ENCODE data around the gene CD28. TPM values are rescaled to one million over a fixed set of nuclear protein-coding genes. Genes with fewer than 3 reads are reported as not detected.

Gene CD28
- total and polyA plus RNA-seq, 2 donors from 2014 or later = 0.37 to 4.7 TPM

DNA sequence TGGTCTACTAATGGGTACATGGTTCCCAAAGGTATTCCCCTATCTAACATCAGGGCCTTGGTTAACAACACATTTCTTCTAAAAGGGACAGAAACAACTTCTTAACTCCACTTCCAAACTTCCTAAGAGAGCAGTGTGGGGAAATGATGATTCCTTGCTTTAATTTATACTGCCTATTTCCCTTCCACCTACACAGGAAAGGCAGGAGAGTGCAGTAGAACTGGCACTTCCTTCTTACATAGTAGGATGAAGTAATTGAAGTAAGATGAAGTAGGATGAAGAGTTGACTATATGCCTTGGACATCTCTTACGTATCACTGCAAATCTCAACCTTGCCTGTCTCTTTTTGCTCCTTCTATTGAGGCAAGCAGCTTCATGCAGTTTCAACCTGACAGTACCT lies 54.7 kb downstream of the CD28 start:
- TF ChIP-seq, protein P1, sequence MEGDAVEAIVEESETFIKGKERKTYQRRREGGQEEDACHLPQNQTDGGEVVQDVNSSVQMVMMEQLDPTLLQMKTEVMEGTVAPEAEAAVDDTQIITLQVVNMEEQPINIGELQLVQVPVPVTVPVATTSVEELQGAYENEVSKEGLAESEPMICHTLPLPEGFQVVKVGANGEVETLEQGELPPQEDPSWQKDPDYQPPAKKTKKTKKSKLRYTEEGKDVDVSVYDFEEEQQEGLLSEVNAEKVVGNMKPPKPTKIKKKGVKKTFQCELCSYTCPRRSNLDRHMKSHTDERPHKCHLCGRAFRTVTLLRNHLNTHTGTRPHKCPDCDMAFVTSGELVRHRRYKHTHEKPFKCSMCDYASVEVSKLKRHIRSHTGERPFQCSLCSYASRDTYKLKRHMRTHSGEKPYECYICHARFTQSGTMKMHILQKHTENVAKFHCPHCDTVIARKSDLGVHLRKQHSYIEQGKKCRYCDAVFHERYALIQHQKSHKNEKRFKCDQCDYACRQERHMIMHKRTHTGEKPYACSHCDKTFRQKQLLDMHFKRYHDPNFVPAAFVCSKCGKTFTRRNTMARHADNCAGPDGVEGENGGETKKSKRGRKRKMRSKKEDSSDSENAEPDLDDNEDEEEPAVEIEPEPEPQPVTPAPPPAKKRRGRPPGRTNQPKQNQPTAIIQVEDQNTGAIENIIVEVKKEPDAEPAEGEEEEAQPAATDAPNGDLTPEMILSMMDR (IDR thresholded peaks at IDR 0.05; ENCODE audit: borderline replicate concordance, extremely low read depth, insufficient read depth) = no peak
- Histone ChIP-seq H3K9me3 (ENCODE audit: control insufficient read depth in 2 of 3, insufficient read depth in 1 of 3, low read length in 3 of 3) (peaks cover 0 to 6% (median 4%) of the 10 kb centered on the region in 3 donors), H3K9ac (ENCODE audit: low read length in 3 of 3) (no peak overlapping the region), H3K4me1 (ENCODE audit: control insufficient read depth in 2 of 3, insufficient read depth in 2 of 3, low read depth in 1 of 3, low read length in 3 of 3) (no peaks in the 10 kb centered on the region), H3K4me3 (ENCODE audit: low read length in 3 of 3) (no peak overlapping the region), H3K27me3 (ENCODE audit: control insufficient read depth, insufficient read depth, low read length) (no peaks in the 10 kb centered on the region), H3K36me3 (ENCODE audit: control insufficient read depth in 2 of 3, insufficient read depth in 3 of 3, low read length in 3 of 3) (no peaks in the 10 kb centered on the region), H3K27ac (ENCODE audit: low read depth in 2 of 2, low read length in 2 of 2) (no peak overlapping the region)
- FAIRE-seq (no peak), DNase-seq (no peak)
- intact Hi-C loops (cut with DNase I) = no loop called here

DNA sequence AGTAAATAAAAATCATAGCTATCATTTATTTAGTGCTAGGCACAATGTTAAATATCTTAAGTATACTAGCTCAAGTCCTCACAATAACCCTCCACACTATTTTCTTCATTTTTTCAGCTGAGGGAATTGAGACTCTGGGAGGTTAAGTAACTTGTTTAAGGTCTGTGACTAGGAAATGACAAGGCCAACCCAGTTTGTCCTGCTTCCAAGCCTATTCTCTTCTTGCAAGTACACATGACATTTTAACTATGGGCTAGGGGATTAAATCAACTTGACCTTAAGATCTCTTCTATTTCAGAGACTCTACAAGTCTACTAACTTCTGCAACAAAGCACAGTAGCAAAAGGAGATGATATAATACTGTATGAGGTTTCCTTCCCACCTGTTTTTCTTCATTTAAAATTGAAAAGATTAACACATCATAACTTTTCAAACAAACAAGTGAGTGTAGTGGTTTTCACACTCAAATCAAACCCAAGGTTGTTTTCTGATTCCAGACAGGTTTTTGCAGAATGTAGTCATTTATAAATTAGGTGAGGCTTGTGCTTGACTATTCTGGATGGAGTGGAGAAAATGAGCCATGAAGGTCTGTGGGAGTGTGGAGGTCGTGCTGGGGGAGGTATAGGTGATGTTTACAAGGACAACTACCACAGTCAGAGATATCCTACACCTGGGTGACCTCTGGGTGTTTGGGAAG lies 57.0 kb downstream of the CD28 start:
- H3K27ac ChIP-seq (ENCODE audit: low read depth in 2 of 2, low read length in 2 of 2) = no peak overlapping the region
- H3K27me3 ChIP-seq (ENCODE audit: control insufficient read depth, insufficient read depth, low read length) = no peaks in the 10 kb centered on the region
- intact Hi-C loops (cut with DNase I) = no loop called here
- no peak overlapping the region for H3K4me3 ChIP-seq (ENCODE audit: low read length in 3 of 3)
- no peaks in the 10 kb centered on the region for H3K4me1 ChIP-seq (ENCODE audit: control insufficient read depth in 2 of 3, insufficient read depth in 2 of 3, low read depth in 1 of 3, low read length in 3 of 3)
- no peaks in the 10 kb centered on the region for H3K9me3 ChIP-seq (ENCODE audit: control insufficient read depth in 2 of 3, insufficient read depth in 1 of 3, low read length in 3 of 3)
- FAIRE-seq (no peak), DNase-seq (peak in 2 of 5 donors; percentile 37 to 75)
- no peak overlapping the region for H3K9ac ChIP-seq (ENCODE audit: low read length in 3 of 3)
- TF ChIP-seq, protein P1 (IDR thresholded peaks at IDR 0.05; ENCODE audit: borderline replicate concordance, extremely low read depth, insufficient read depth) = no peak
- H3K36me3 ChIP-seq (ENCODE audit: control insufficient read depth in 2 of 3, insufficient read depth in 3 of 3, low read length in 3 of 3) = no peaks in the 10 kb centered on the region

DNA sequence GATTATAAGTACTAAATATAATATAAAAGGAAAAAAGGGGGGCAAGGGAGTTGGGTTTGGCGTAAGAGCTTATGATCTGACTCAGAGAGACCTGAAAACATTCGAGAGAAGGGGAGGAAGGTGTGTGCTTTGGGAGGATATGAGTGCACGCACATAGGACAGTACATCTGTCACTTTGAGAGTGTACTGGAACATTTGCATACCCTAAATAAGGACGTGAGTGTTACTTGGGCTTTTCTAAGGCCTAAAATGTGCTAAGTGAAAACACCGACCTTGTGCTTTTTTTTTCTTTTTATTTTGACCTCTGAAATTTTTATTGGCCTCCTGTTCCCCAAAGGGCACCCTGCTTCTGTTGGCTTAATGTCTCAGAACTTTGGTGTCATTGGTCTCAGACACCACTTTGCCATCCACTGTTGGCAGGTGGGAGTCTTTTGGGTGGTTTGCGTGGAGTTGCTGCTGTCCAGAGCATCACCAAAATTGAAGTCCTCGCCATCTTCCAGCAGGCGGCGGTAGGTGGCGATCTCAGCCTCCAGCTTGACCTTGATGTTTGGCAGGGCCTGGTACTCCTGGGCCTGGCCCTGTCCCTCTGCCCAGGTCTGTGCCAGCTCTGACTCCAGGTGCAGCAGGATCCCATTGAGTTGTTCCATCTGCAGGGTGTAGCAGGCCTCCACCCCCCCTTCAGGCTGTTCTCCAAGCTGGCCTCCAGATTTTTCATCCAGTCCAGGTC lies 57.7 kb downstream of the CD28 start:
- Histone ChIP-seq H3K4me3 (ENCODE audit: low read length in 3 of 3) (no peak overlapping the region), H3K9ac (ENCODE audit: low read length in 3 of 3) (no peak overlapping the region), H3K9me3 (ENCODE audit: control insufficient read depth in 2 of 3, insufficient read depth in 1 of 3, low read length in 3 of 3) (no peaks in the 10 kb centered on the region), H3K36me3 (ENCODE audit: control insufficient read depth in 2 of 3, insufficient read depth in 3 of 3, low read length in 3 of 3) (no peaks in the 10 kb centered on the region), H3K27ac (ENCODE audit: low read depth in 2 of 2, low read length in 2 of 2) (no peak overlapping the region), H3K27me3 (ENCODE audit: control insufficient read depth, insufficient read depth, low read length) (no peaks in the 10 kb centered on the region), H3K4me1 (ENCODE audit: control insufficient read depth in 2 of 3, insufficient read depth in 2 of 3, low read depth in 1 of 3, low read length in 3 of 3) (no peaks in the 10 kb centered on the region)
- FAIRE-seq (no peak), DNase-seq (no peak)
- TF ChIP-seq, protein P1 (IDR thresholded peaks at IDR 0.05; ENCODE audit: borderline replicate concordance, extremely low read depth, insufficient read depth) = no peak
- intact Hi-C loops (cut with DNase I) = no loop called here

Data from kidney (tissue), 14 donors.